Right atrium auricular region (tissue), 2 donors: ENCODE results near the gene CDH15. TPM values are rescaled to one million over a fixed set of nuclear protein-coding genes. Genes with fewer than 3 reads are reported as not detected.

Source experiments
- DNase-seq: peaks from one replicate; pipeline ENCODE4 v3.0.0-alpha.2; 2019; ENCODE audit warnings: low spot score
- H3K27ac ChIP-seq, 2 donors: fragments of 200-600 bp; sonication (generic); 1 replicate in 1 of 2; 2 replicates in 1 of 2; pipeline ENCODE4 v1.5.1; 2016 to 2019
- H3K27me3 ChIP-seq, 2 donors: fragments of 200-600 bp; sonication (generic); one replicate each; pipeline versions ENCODE4 v1.5.1 to v1.6.0; 2017 to 2019
- H3K36me3 ChIP-seq: fragments of 200-600 bp; sonication (generic); one replicate; pipeline ENCODE4 v1.5.1; 2016
- H3K4me1 ChIP-seq, 2 donors: fragments of 200-600 bp; sonication (generic); one replicate each; pipeline versions ENCODE4 v1.5.1 to v1.6.0; 2017 to 2019
- H3K4me3 ChIP-seq, 2 donors: fragments of 200-600 bp; sonication (generic); 1 replicate in 1 of 2; 2 replicates in 1 of 2; pipeline ENCODE4 v1.5.1; 2017 to 2019; ENCODE audit warnings: mild to moderate bottlenecking in 1 of 2, moderate library complexity in 1 of 2
- H3K9me3 ChIP-seq, 2 donors: fragments of 200-600 bp; sonication (generic); one replicate each; pipeline ENCODE4 v1.5.1; 2019
- CTCF ChIP-seq, 2 donors: fragments of 200-600 bp; sonication (generic); IDR thresholded peaks; one replicate each; pipeline ENCODE4 v1.5.1; 2019; ENCODE audit warnings: antibody characterized with exemption in 2 of 2
- total RNA-seq, 2 donors: library from RNA; depleted of rRNA; stranded (reverse); fragments of >200 nt; gene quantifications; one replicate each; pipeline ENCODE4 v1.1.0, GENCODE V29; 2016

The CDH15 gene
- total RNA-seq, 2 donors from 2014 or later = not detected

GRCh38 chr16:89175280-89176146 is 4.0 kb downstream of the CDH15 start:
- no peak for TF ChIP-seq CTCF (IDR thresholded peaks at IDR 0.05)
- H3K36me3 ChIP-seq = no peaks in the 10 kb centered on the region
- H3K27ac ChIP-seq = no peak overlapping the region
- no peaks in the 10 kb centered on the region for H3K9me3 ChIP-seq
- H3K27me3 ChIP-seq = no peaks in the 10 kb centered on the region
- no peak for DNase-seq
- peaks cover 0 to 15% of the 10 kb centered on the region in 2 donors for H3K4me1 ChIP-seq
- H3K4me3 ChIP-seq = no peak overlapping the region

GRCh38 chr16:89176147-89176690 is 4.7 kb downstream of the CDH15 start:
- DNase-seq = no peak
- Histone ChIP-seq H3K4me1 (peaks cover 0 to 7% of the 10 kb centered on the region in 2 donors), H3K4me3 (no peak overlapping the region), H3K9me3 (no peaks in the 10 kb centered on the region), H3K27me3 (no peaks in the 10 kb centered on the region), H3K36me3 (no peaks in the 10 kb centered on the region), H3K27ac (no peak overlapping the region)
- TF ChIP-seq CTCF (IDR thresholded peaks at IDR 0.05) = no peak

GRCh38 chr16:89176717-89177116 is 5.2 kb downstream of the CDH15 start:
- no peak for TF ChIP-seq CTCF (IDR thresholded peaks at IDR 0.05)
- H3K36me3 ChIP-seq = no peaks in the 10 kb centered on the region
- no peak for DNase-seq
- no peak overlapping the region for H3K27ac ChIP-seq
- no peaks in the 10 kb centered on the region for H3K9me3 ChIP-seq
- no peaks in the 10 kb centered on the region for H3K27me3 ChIP-seq
- H3K4me3 ChIP-seq = no peak overlapping the region
- H3K4me1 ChIP-seq = peaks cover 0 to 2% of the 10 kb centered on the region in 2 donors

- no peak for TF ChIP-seq CTCF (IDR thresholded peaks at IDR 0.05)
- Histone ChIP-seq H3K27ac (no peak overlapping the region), H3K4me1 (no peaks in the 10 kb centered on the region), H3K27me3 (no peaks in the 10 kb centered on the region), H3K9me3 (no peaks in the 10 kb centered on the region), H3K36me3 (no peaks in the 10 kb centered on the region), H3K4me3 (no peak overlapping the region)
- DNase-seq = no peak
Observed at GRCh38 chr16:89177501-89177900, 6.0 kb downstream of the CDH15 start.

- Histone ChIP-seq H3K4me3 (no peak overlapping the region), H3K9me3 (no peaks in the 10 kb centered on the region), H3K27me3 (no peaks in the 10 kb centered on the region), H3K36me3 (no peaks in the 10 kb centered on the region), H3K27ac (no peak overlapping the region), H3K4me1 (no peaks in the 10 kb centered on the region)
- no peak for DNase-seq
- TF ChIP-seq CTCF (IDR thresholded peaks at IDR 0.05) = no peak
Observed at GRCh38 chr16:89178453-89179147, 7.1 kb downstream of the CDH15 start.
